GM12878 (cell line): Measurements from ENCODE around the gene ATP6V0E1. TPM values are rescaled to one million over a fixed set of nuclear protein-coding genes. Genes with fewer than 3 reads are reported as not detected.

ENCODE experiments used
- ATAC-seq: fragments of 200-7000 bp; cut with Tn5 transposase; 3 replicates; pipeline ENCODE4 v1.9.1; 2020; ENCODE audit warnings: mild to moderate bottlenecking, moderate library complexity
- BruUV-seq: library from RNA; stranded (reverse); fragments of 400-500 nt; replicated peaks from 2 replicates; lab custom pipeline; 2021; lab: Mats Ljungman, UMichigan
- CTCF ChIA-PET: fragments of 300-600 bp; sonication (Branson Sonifier 250); formaldehyde crosslinking; extraction: SDS; loops from one replicate; lab custom pipeline; 2021; ENCODE audit warnings: inconsistent platforms; lab: Yijun Ruan, JAX
- POLR2A ChIA-PET: fragments of 350-600 bp; formaldehyde crosslinking; extraction: SDS; loops from one replicate; lab custom pipeline; 2021; ENCODE audit warnings: inconsistent platforms; lab: Charles Lee
- RAD21 ChIA-PET: fragments of 300-600 bp; sonication (Branson Sonifier 250); formaldehyde crosslinking; loops from one replicate; lab custom pipeline; 2023; ENCODE audit warnings: antibody characterized with exemption; ENCODE audit not compliant: unreplicated experiment; lab: Charles Lee
- SMC1A ChIA-PET: fragments of 300-600 bp; sonication (Branson Sonifier 250); formaldehyde crosslinking; loops from one replicate; lab custom pipeline; 2023; ENCODE audit not compliant: unreplicated experiment, uncharacterized antibody; lab: Charles Lee
- DNase-seq: peaks from one replicate; pipeline ENCODE4 v3.0.0-alpha.2; 2011; ENCODE audit warnings: low read depth, low spot score
- FAIRE-seq: peaks from 3 replicates; lab custom pipeline; 2011; peaks lifted over from hg19 to GRCh38; lab: Jason Lieb, UNC
- H2AFZ ChIP-seq: 2 replicates; pipeline ENCODE4 v1.6.0; 2011; ENCODE audit warnings: low read depth, low read length, control low read depth; ENCODE audit not compliant: control insufficient read depth
- H3K27ac ChIP-seq: 2 replicates; pipeline ENCODE4 v1.5.1; 2011; ENCODE audit warnings: control low read depth; ENCODE audit not compliant: control insufficient read depth, insufficient read depth
- H3K27me3 ChIP-seq, 2 experiments: replicated peaks in 1 of 2; 2 replicates each; pipeline versions ENCODE4 v1.6.0 to v1.6.1; 2011; ENCODE audit warnings: low read length in 1 of 2; ENCODE audit not compliant: control insufficient read depth in 2 of 2, insufficient read depth in 2 of 2
- H3K36me3 ChIP-seq, 2 experiments: 2 replicates each; pipeline ENCODE4 v1.5.1; 2011; ENCODE audit warnings: low read length in 1 of 2; ENCODE audit not compliant: control insufficient read depth in 2 of 2, insufficient read depth in 2 of 2
- H3K4me1 ChIP-seq: 2 replicates; pipeline ENCODE4 v1.6.1; 2011; ENCODE audit warnings: mild to moderate bottlenecking, low read length, moderate library complexity, mixed read lengths; ENCODE audit not compliant: control insufficient read depth, insufficient read depth
- H3K4me2 ChIP-seq: 2 replicates; pipeline ENCODE4 v1.6.0; 2011; ENCODE audit warnings: control low read depth; ENCODE audit not compliant: control insufficient read depth, insufficient read depth
- H3K4me3 ChIP-seq: fragments of 200-600 bp; sonication (generic); 2 replicates; pipeline ENCODE4 v1.5.1; 2016
- H3K79me2 ChIP-seq: 2 replicates; pipeline ENCODE4 v1.6.0; 2011; ENCODE audit warnings: low read length; ENCODE audit not compliant: control insufficient read depth, insufficient read depth
- H3K9ac ChIP-seq: 2 replicates; pipeline ENCODE4 v1.8.0; 2011; ENCODE audit warnings: low read length, control low read depth, mixed read lengths; ENCODE audit not compliant: control insufficient read depth, insufficient read depth
- H3K9me3 ChIP-seq: replicated peaks from 3 replicates; pipeline ENCODE4 v1.5.1; 2011; ENCODE audit warnings: mild to moderate bottlenecking, low read length; ENCODE audit not compliant: control insufficient read depth, insufficient read depth
- H4K20me1 ChIP-seq: 2 replicates; pipeline ENCODE4 v1.6.0; 2011; ENCODE audit not compliant: control insufficient read depth, insufficient read depth
- ESRRA ChIP-seq: IDR thresholded peaks from 2 replicates; pipeline ENCODE4 v1.6.1; 2012; ENCODE audit warnings: mild to moderate bottlenecking, low read length, improper control_type of control experiment
- FOS ChIP-seq: IDR thresholded peaks from 3 replicates; pipeline ENCODE4 v1.6.1; 2011; ENCODE audit warnings: borderline replicate concordance; ENCODE audit not compliant: insufficient read length; ENCODE audit errors: extremely low read depth
- RCOR1 ChIP-seq: conservative IDR thresholded peaks from 2 replicates; pipeline ENCODE4 v1.6.1; 2012; ENCODE audit warnings: low read depth, low read length, improper control_type of control experiment
- RFX5 ChIP-seq: IDR thresholded peaks from 2 replicates; pipeline ENCODE4 v1.6.1; 2011; ENCODE audit warnings: low read depth, low read length, improper control_type of control experiment
- SREBF2 ChIP-seq: IDR thresholded peaks from 2 replicates; pipeline ENCODE4 v1.6.1; 2012; ENCODE audit warnings: mild to moderate bottlenecking, low read length
- TBL1XR1 ChIP-seq: IDR thresholded peaks from 2 replicates; pipeline ENCODE4 v1.6.1; 2012; ENCODE audit warnings: low read depth, low read length, improper control_type of control experiment
- TCF7 ChIP-seq: IDR thresholded peaks from 2 replicates; pipeline ENCODE4 v1.6.1; 2014; ENCODE audit warnings: antibody characterized with exemption, borderline replicate concordance
- WGBS: methylation state at CpG from one replicate; pipeline ENCODE4 v1.1.6; 2016; ENCODE audit warnings: low lambda C conversion rate; ENCODE audit not compliant: insufficient replicate concordance, insufficient coverage; ENCODE audit errors: missing lambda C conversion rate; 5-methylcytosine and 5-hydroxymethylcytosine counted together
- in situ Hi-C: fragments of 300-500 bp; cut with MboI; formaldehyde crosslinking; loops from 9 replicates; pipeline ENCODE4 v1.14.3; 2018; ENCODE audit warnings: mixed read lengths
- intact Hi-C: fragments of 100-400 bp; cut with micrococcal nuclease; formaldehyde crosslinking; loops from one replicate; pipeline ENCODE4 v1.14.2; 2022; ENCODE audit not compliant: unreplicated experiment
- polyA plus RNA-seq, 11 experiments: library from polyadenylated mRNA; depleted of rRNA in 4 of 11; unstranded in 6 of 11; stranded (reverse) in 5 of 11; fragments of >200 nt; fragmentation: Nextera tagmentation in 4 of 11; fragmentation: Illumina TruSeq in 1 of 11; extraction: Ambion mirVana in 4 of 11; extraction: Trizol in 1 of 11; gene quantifications; 1 replicate in 1 of 11; 2 replicates in 10 of 11; pipeline versions ENCODE4 v1.2.1 to v1.2.3, GENCODE V29; 2011 to 2016; ENCODE audit warnings: inconsistent platforms in 2 of 11, missing spikeins in 2 of 11, low read depth in 1 of 11
- total RNA-seq, 4 experiments: library from RNA; depleted of rRNA in 3 of 4; stranded (reverse); fragments of >200 nt in 3 of 4; fragmentation: Illumina TruSeq in 1 of 4; extraction: Trizol in 1 of 4; gene quantifications; 2 replicates each; pipeline versions ENCODE4 v1.2.1 to v1.2.3, GENCODE V29; 2013 to 2021
- TF ChIP-seq, protein P1 (sequence below): IDR thresholded peaks from 2 replicates; pipeline ENCODE4 v1.6.1; 2012; ENCODE audit warnings: low read depth, low read length, improper control_type of control experiment
- TF ChIP-seq, protein P2 (sequence below): fragments of 450-650 bp; IDR thresholded peaks from 2 replicates; pipeline ENCODE4 v1.6.1; 2017; ENCODE audit warnings: low read depth, mild to moderate bottlenecking, moderate library complexity
- TF ChIP-seq, protein P3 (sequence below): fragments of 450-650 bp; IDR thresholded peaks from 2 replicates; pipeline ENCODE4 v1.6.1; 2017; ENCODE audit warnings: borderline replicate concordance
- TF ChIP-seq, protein P4 (sequence below): fragments of 450-650 bp; IDR thresholded peaks from 2 replicates; pipeline ENCODE4 v1.6.1; 2016; ENCODE audit warnings: mild to moderate bottlenecking, moderate library complexity, borderline replicate concordance

Gene ATP6V0E1
- total and polyA plus RNA-seq, 10 of the 15 experiments (the other 5 are each of a cell fraction or from before 2014, with no cell fraction given) = 143 to 787 (median 306) TPM

DNA sequence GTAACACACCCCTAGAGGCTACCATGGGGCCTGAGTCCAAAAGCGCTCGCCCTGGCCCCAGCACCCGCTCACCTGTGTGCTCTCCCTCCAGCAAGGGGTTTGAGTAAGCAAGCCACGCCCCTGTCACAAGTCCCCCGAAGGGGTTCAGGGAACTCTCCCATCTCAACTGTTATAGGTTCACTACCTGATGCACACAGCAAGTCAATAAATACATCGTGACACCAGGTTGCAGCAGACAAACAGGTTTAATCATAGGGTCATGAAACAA is 64.2 kb downstream of the ATP6V0E1 start:
- RAD21 ChIA-PET = no interaction called here
- SMC1A ChIA-PET = no interaction called here
- FAIRE-seq (no peak), DNase-seq (no peak), ATAC-seq (no peak)
- no peak overlapping the region for H3K9ac ChIP-seq
- POLR2A ChIA-PET = no interaction called here
- H3K9me3 ChIP-seq = no peaks in the 10 kb centered on the region
- H3K27me3 ChIP-seq = no peaks in the 10 kb centered on the region
- CTCF ChIA-PET = no interaction called here
- H3K79me2 ChIP-seq = no peaks in the 10 kb centered on the region
- 78% methylated on average over 4 of the region's 6 CpGs for whole genome bisulfite sequencing
- H3K4me3 ChIP-seq = no peak overlapping the region
- H2AFZ ChIP-seq = no peak overlapping the region
- H3K4me2 ChIP-seq = no peak overlapping the region
- no peak overlapping the region for H3K27ac ChIP-seq
- TF ChIP-seq FOS (no peak), TBL1XR1 (no peak), RFX5 (no peak), ESRRA (no peak), TCF7 (no peak), SREBF2 (no peak), RCOR1 (no peak)
- TF ChIP-seq, protein P1, sequence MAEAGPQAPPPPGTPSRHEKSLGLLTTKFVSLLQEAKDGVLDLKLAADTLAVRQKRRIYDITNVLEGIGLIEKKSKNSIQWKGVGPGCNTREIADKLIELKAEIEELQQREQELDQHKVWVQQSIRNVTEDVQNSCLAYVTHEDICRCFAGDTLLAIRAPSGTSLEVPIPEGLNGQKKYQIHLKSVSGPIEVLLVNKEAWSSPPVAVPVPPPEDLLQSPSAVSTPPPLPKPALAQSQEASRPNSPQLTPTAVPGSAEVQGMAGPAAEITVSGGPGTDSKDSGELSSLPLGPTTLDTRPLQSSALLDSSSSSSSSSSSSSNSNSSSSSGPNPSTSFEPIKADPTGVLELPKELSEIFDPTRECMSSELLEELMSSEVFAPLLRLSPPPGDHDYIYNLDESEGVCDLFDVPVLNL = no peak
- TF ChIP-seq, protein P2, sequence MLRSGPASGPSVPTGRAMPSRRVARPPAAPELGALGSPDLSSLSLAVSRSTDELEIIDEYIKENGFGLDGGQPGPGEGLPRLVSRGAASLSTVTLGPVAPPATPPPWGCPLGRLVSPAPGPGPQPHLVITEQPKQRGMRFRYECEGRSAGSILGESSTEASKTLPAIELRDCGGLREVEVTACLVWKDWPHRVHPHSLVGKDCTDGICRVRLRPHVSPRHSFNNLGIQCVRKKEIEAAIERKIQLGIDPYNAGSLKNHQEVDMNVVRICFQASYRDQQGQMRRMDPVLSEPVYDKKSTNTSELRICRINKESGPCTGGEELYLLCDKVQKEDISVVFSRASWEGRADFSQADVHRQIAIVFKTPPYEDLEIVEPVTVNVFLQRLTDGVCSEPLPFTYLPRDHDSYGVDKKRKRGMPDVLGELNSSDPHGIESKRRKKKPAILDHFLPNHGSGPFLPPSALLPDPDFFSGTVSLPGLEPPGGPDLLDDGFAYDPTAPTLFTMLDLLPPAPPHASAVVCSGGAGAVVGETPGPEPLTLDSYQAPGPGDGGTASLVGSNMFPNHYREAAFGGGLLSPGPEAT = no peak
- TF ChIP-seq, protein P3, sequence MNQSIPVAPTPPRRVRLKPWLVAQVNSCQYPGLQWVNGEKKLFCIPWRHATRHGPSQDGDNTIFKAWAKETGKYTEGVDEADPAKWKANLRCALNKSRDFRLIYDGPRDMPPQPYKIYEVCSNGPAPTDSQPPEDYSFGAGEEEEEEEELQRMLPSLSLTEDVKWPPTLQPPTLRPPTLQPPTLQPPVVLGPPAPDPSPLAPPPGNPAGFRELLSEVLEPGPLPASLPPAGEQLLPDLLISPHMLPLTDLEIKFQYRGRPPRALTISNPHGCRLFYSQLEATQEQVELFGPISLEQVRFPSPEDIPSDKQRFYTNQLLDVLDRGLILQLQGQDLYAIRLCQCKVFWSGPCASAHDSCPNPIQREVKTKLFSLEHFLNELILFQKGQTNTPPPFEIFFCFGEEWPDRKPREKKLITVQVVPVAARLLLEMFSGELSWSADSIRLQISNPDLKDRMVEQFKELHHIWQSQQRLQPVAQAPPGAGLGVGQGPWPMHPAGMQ = no peak
- TF ChIP-seq, protein P4, sequence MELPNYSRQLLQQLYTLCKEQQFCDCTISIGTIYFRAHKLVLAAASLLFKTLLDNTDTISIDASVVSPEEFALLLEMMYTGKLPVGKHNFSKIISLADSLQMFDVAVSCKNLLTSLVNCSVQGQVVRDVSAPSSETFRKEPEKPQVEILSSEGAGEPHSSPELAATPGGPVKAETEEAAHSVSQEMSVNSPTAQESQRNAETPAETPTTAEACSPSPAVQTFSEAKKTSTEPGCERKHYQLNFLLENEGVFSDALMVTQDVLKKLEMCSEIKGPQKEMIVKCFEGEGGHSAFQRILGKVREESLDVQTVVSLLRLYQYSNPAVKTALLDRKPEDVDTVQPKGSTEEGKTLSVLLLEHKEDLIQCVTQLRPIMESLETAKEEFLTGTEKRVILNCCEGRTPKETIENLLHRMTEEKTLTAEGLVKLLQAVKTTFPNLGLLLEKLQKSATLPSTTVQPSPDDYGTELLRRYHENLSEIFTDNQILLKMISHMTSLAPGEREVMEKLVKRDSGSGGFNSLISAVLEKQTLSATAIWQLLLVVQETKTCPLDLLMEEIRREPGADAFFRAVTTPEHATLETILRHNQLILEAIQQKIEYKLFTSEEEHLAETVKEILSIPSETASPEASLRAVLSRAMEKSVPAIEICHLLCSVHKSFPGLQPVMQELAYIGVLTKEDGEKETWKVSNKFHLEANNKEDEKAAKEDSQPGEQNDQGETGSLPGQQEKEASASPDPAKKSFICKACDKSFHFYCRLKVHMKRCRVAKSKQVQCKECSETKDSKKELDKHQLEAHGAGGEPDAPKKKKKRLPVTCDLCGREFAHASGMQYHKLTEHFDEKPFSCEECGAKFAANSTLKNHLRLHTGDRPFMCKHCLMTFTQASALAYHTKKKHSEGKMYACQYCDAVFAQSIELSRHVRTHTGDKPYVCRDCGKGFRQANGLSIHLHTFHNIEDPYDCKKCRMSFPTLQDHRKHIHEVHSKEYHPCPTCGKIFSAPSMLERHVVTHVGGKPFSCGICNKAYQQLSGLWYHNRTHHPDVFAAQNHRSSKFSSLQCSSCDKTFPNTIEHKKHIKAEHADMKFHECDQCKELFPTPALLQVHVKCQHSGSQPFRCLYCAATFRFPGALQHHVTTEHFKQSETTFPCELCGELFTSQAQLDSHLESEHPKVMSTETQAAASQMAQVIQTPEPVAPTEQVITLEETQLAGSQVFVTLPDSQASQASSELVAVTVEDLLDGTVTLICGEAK = no peak
- TF ChIP-seq, all 136 proteins: peak for 0
- Histone ChIP-seq H4K20me1 (no peaks in the 10 kb centered on the region), H3K36me3 (no peaks in the 10 kb centered on the region), H3K4me1 (peaks cover 11% of the 10 kb centered on the region)
- BruUV-seq = no TSS peak
- intact Hi-C loops (no loop called here), in situ Hi-C loops (no loop called here)
